K562 (cell line): ENCODE results near the gene WIPF2. TPM values are rescaled to one million over a fixed set of nuclear protein-coding genes. Genes with fewer than 3 reads are reported as not detected.

Experiments used
- ATAC-seq: fragments of 200-7000 bp; cut with Tn5 transposase; 3 replicates; pipeline ENCODE4 v1.9.1; 2020; ENCODE audit warnings: moderate library complexity
- BruUV-seq: library from RNA; stranded (reverse); fragments of 400-500 nt; replicated peaks from 2 replicates; lab custom pipeline; 2021; lab: Mats Ljungman, UMichigan
- CTCF ChIA-PET: fragments of 300-600 bp; formaldehyde crosslinking; extraction: SDS; loops from one replicate; lab custom pipeline; 2021; ENCODE audit warnings: low intra/inter-chr PET ratio; lab: Yijun Ruan, JAX
- POLR2A ChIA-PET: fragments of 300-600, 350-650 bp; sonication (Branson Sonifier 250); formaldehyde crosslinking; extraction: SDS; loops from one replicate; lab custom pipeline; 2021; ENCODE audit warnings: antibody characterized with exemption, inconsistent platforms; lab: Yijun Ruan, JAX
- DNase-seq, 4 experiments: peaks; one replicate each; pipeline versions ENCODE4 v3.0.0 to v3.0.0-alpha.2; 2011 to 2018; ENCODE audit warnings: low spot score in 3 of 4, mixed read lengths in 3 of 4; ENCODE audit errors: extremely low read depth in 1 of 4
- FAIRE-seq: peaks from 2 replicates; lab custom pipeline; 2011; peaks lifted over from hg19 to GRCh38; lab: Jason Lieb, UNC
- H2AFZ ChIP-seq: 2 replicates; pipeline ENCODE4 v1.6.0; 2011; ENCODE audit warnings: low read depth, low read length, control low read depth, inconsistent platforms
- H3K27ac ChIP-seq: fragments of 200-600 bp; 3 replicates; pipeline ENCODE4 v1.8.0; 2011; ENCODE audit warnings: low read depth, mild to moderate bottlenecking, control low read depth, inconsistent platforms, low read length, moderate library complexity, mixed read lengths; ENCODE audit errors: extremely low read depth
- H3K27me3 ChIP-seq, 2 experiments: fragments of 300-600 bp in 1 of 2; 2 replicates in 1 of 2; 3 replicates in 1 of 2; pipeline versions ENCODE4 v1.6.0 to v1.8.0; 2011; ENCODE audit warnings: inconsistent platforms in 2 of 2, low read length in 2 of 2, mild to moderate bottlenecking in 1 of 2, mixed read lengths in 1 of 2, moderate library complexity in 1 of 2; ENCODE audit not compliant: control insufficient read depth in 2 of 2, insufficient read depth in 2 of 2
- H3K36me3 ChIP-seq: fragments of 300-600 bp; 3 replicates; pipeline ENCODE4 v1.8.0; 2011; ENCODE audit warnings: mild to moderate bottlenecking, low read length, inconsistent platforms; ENCODE audit not compliant: control insufficient read depth, insufficient read depth
- H3K4me1 ChIP-seq, 2 experiments: fragments of 200-600 bp in 1 of 2; replicated peaks in 1 of 2; 2 replicates in 1 of 2; 3 replicates in 1 of 2; pipeline versions ENCODE4 v1.5.1 to v1.8.0; 2011; ENCODE audit warnings: inconsistent platforms in 2 of 2, low read length in 2 of 2, mild to moderate bottlenecking in 1 of 2, mixed read lengths in 1 of 2, moderate library complexity in 1 of 2; ENCODE audit not compliant: control insufficient read depth in 2 of 2, insufficient read depth in 2 of 2
- H3K4me2 ChIP-seq: 2 replicates; pipeline ENCODE4 v1.6.1; 2011; ENCODE audit warnings: low read length, control low read depth, inconsistent platforms, mixed read lengths; ENCODE audit not compliant: insufficient read depth
- H3K4me3 ChIP-seq: fragments of 200-600 bp; sonication (generic), shearing (Covaris generic); 2 replicates; pipeline ENCODE4 v1.5.1; 2016; ENCODE audit warnings: control low read depth, inconsistent platforms
- H3K79me2 ChIP-seq: fragments of 200-600 bp; 3 replicates; pipeline ENCODE4 v1.8.0; 2011; ENCODE audit warnings: low read length, inconsistent platforms; ENCODE audit not compliant: control insufficient read depth, insufficient read depth
- H3K9ac ChIP-seq, 2 experiments: 2 replicates each; pipeline versions ENCODE4 v1.6.0 to v1.6.1; 2011; ENCODE audit warnings: low read depth in 2 of 2, low read length in 2 of 2, control low read depth in 1 of 2, inconsistent platforms in 1 of 2, mild to moderate bottlenecking in 1 of 2, mixed read lengths in 1 of 2; ENCODE audit not compliant: insufficient read depth in 1 of 2
- H3K9me1 ChIP-seq: one replicate; pipeline ENCODE4 v1.6.0; 2011; ENCODE audit warnings: inconsistent platforms, mild to moderate bottlenecking, low read length, moderate library complexity; ENCODE audit not compliant: control insufficient read depth, insufficient read depth
- H3K9me3 ChIP-seq: replicated peaks from 2 replicates; pipeline ENCODE4 v1.5.1; 2011; ENCODE audit warnings: low read depth, low read length, inconsistent platforms; ENCODE audit not compliant: control insufficient read depth, insufficient read depth
- H4K20me1 ChIP-seq: replicated peaks from 2 replicates; pipeline ENCODE4 v1.6.1; 2011; ENCODE audit warnings: low read length, inconsistent platforms, mixed read lengths; ENCODE audit not compliant: control insufficient read depth, insufficient read depth
- DMBX1 ChIP-seq: fragments of 250-450 bp; sonication (Bioruptor Pico); IDR thresholded peaks from 2 replicates; pipeline ENCODE4 v1.8.0; 2022; ENCODE audit warnings: inconsistent platforms, mild to moderate bottlenecking, moderate library complexity, borderline replicate concordance
- EGR1 ChIP-seq: fragments of 450-650 bp; conservative IDR thresholded peaks from 2 replicates; pipeline ENCODE4 v1.6.1; 2017; ENCODE audit warnings: mild to moderate bottlenecking
- EP300 ChIP-seq: IDR thresholded peaks from 2 replicates; pipeline ENCODE4 v1.6.1; 2012; ENCODE audit warnings: low read length, improper control_type of control experiment
- ESRRB ChIP-seq: fragments of 250-450 bp; sonication (Bioruptor Pico); IDR thresholded peaks from 2 replicates; pipeline ENCODE4 v1.5.0; 2020; ENCODE audit warnings: mild to moderate bottlenecking, moderate library complexity, borderline replicate concordance
- FOXM1 ChIP-seq, 2 experiments: fragments of 450-650 bp in 1 of 2; sonication (generic) in 1 of 2; formaldehyde crosslinking in 1 of 2; IDR thresholded peaks; 2 replicates each; pipeline versions ENCODE4 v1.6.1 to v1.9.0; 2017 to 2022; ENCODE audit warnings: low read depth in 2 of 2, mild to moderate bottlenecking in 2 of 2, missing genetic modification reagents in 1 of 2, moderate library complexity in 1 of 2
- MTA1 ChIP-seq: fragments of 450-650 bp; IDR thresholded peaks from 2 replicates; pipeline ENCODE4 v1.6.1; 2017; ENCODE audit warnings: borderline replicate concordance
- WGBS: fragments of 100-300 bp; shearing (Covaris generic); methylation state at CpG from one replicate; pipeline ENCODE4 v1.1.6; 2016; ENCODE audit warnings: low coverage, mixed read lengths; ENCODE audit not compliant: insufficient coverage; ENCODE audit errors: missing lambda C conversion rate; 5-methylcytosine and 5-hydroxymethylcytosine counted together
- in situ Hi-C: fragments of 300-500 bp; cut with MboI; formaldehyde crosslinking; loops from 4 replicates; pipeline ENCODE4 v1.15.0; 2018; ENCODE audit warnings: inconsistent platforms, mixed read lengths
- intact Hi-C: fragments of 100-400 bp; cut with micrococcal nuclease; formaldehyde crosslinking; loops from 2 replicates; pipeline ENCODE4 v1.14.2; 2022
- polyA plus RNA-seq, 8 experiments: library from polyadenylated mRNA; depleted of rRNA in 4 of 8; stranded (reverse) in 5 of 8; unstranded in 3 of 8; fragments of >200 nt; fragmentation: Nextera tagmentation in 2 of 8; fragmentation: Illumina TruSeq in 1 of 8; extraction: Ambion mirVana in 2 of 8; extraction: Trizol in 1 of 8; gene quantifications; 2 replicates each; pipeline versions ENCODE4 v1.2.1 to v1.2.3, GENCODE V29; 2011 to 2014; ENCODE audit warnings: inconsistent platforms in 1 of 8, missing spikeins in 1 of 8
- total RNA-seq, 7 experiments: library from RNA; depleted of rRNA in 6 of 7; stranded (reverse); fragments of >200 nt in 6 of 7; fragmentation: Illumina TruSeq in 2 of 7; extraction: Trizol in 2 of 7; gene quantifications; 2 replicates each; pipeline versions ENCODE4 v1.2.1 to v1.2.3, GENCODE V29; 2011 to 2021; ENCODE audit warnings: low replicate concordance in 1 of 7
- TF ChIP-seq, protein P1 (sequence below): sonication (generic); formaldehyde crosslinking; IDR thresholded peaks from 2 replicates; pipeline ENCODE4 v1.9.0; 2022; ENCODE audit warnings: mild to moderate bottlenecking, missing genetic modification reagents

The WIPF2 gene
- total and polyA plus RNA-seq, 9 of the 15 experiments (the other 6 are each of a cell fraction or from before 2014, with no cell fraction given), result 3.6 to 15.0 (median 5.3) TPM

DNA sequence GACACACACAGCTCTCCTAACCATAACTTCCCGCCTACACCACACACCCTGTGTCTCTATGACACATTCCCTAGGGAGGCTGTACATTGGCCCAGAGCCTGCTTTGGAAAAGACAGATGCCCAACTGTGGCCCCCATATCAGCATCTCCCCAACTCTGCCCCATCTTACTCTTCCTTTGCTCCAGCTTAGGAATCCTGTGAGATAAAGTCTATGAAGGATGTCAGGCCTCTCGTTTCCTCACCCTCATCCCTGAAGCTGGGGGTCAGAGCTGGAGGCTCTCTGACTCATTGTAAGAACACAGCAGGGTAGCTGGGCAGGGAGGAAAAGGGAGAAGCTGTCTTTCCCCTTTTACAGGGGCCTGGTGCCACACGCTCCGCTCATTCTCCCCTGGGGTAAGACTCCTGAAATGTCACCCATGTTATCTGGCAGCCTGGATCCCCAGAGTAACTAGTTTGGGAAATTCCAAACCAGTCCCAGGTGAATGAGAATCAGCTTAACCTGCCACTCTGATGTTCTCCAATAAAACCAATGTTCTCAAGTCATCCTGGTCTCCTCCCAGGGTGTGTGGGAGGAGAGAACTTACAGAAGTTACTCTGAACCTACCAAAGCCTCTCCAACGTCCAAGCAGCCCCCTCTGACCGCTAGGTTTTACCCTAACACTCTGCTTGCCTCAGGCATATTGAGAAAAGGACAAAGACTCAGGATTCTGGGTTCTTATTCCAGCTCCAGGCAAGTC lies 39.0 kb upstream of the WIPF2 start:
- H3K9me1 ChIP-seq, result peaks cover 5% of the 10 kb centered on the region
- no peak overlapping the region for H3K4me3 ChIP-seq
- in situ Hi-C loops, result no loop called here
- peaks cover 10% of the 10 kb centered on the region; the same call in 2 of the 3 replicates for H3K36me3 ChIP-seq
- POLR2A ChIA-PET, result interaction anchor here (0.6 to 1.6 kb wide), 8 partner anchors 8 to 105 kb away, joined by 3 to 7 read pairs (median 4); no protein-coding TSS in a partner anchor
- peak overlapping the region in 1 of 2 experiments; percentile 75; a peak in 1 of 4 replicates for H3K9ac ChIP-seq
- no peak overlapping the region for H3K27ac ChIP-seq
- no peaks in the 10 kb centered on the region for H3K9me3 ChIP-seq
- intact Hi-C loops, result no loop called here
- TSS peak; percentile 27 for BruUV-seq
- H3K79me2 ChIP-seq, result no peaks in the 10 kb centered on the region
- no peaks in the 10 kb centered on the region for H4K20me1 ChIP-seq
- FAIRE-seq, result peak; percentile 81
- no peak overlapping the region for H3K4me2 ChIP-seq
- TF ChIP-seq EGR1 (0 out of 2 replicates have a peak, but pooled peaks have one; percentile 16), MTA1 (no peak)
- TF ChIP-seq, all 486 proteins: peak for 1
- 58% methylated on average over 6 of the region's 6 CpGs for WGBS
- DNase-seq (no peak), ATAC-seq (no peak)
- no peak overlapping the region for H2AFZ ChIP-seq
- no peaks in the 10 kb centered on the region for H3K27me3 ChIP-seq
- CTCF ChIA-PET, result no interaction called here
- H3K4me1 ChIP-seq, result peaks cover 10 to 28% of the 10 kb centered on the region in 2 experiments; a peak in 4 of 5 replicates

DNA sequence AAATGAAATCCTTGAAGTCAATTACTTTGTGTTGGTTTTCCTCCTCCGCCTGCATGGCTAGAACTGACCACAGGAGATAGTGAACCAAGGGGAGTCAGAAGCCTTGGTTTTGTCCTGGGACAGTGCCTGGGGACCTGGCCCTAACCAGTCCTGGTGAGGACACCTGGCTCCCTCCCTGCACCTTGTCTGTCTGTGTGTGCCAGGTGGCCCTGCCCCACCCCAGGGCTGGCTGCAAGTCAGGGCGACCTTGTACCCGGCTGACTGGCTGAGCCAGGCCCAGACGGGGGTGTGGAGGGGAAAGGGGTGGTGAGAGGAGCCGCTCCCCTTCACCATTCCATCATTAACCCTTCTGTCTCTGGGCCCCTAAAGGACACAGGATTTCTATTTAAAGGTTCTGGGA lies 38.4 kb upstream of the WIPF2 start:
- peaks cover 5% of the 10 kb centered on the region for H3K9me1 ChIP-seq
- ChIA-PET POLR2A (interaction anchor here (0.8 to 1.6 kb wide), 4 partner anchors 7 to 28 kb away, joined by 3 to 7 read pairs (median 4); no protein-coding TSS in a partner anchor), CTCF (no interaction called here)
- no peaks in the 10 kb centered on the region for H3K9me3 ChIP-seq
- no TSS peak for BruUV-seq
- FAIRE-seq (no peak), ATAC-seq (no peak), DNase-seq (no peak)
- no peak overlapping the region for H3K4me3 ChIP-seq
- in situ Hi-C loops, result no loop called here
- WGBS, result 52% methylated on average over 5 of the region's 5 CpGs
- H3K4me1 ChIP-seq, result peaks cover 10 to 28% of the 10 kb centered on the region in 2 experiments; a peak in 4 of 5 replicates
- no peak overlapping the region for H3K27ac ChIP-seq
- H3K36me3 ChIP-seq, result peaks cover 10% of the 10 kb centered on the region; the same call in 2 of the 3 replicates
- no peak overlapping the region for H3K4me2 ChIP-seq
- H4K20me1 ChIP-seq, result no peaks in the 10 kb centered on the region
- TF ChIP-seq EGR1 (no peak), EP300 (no peak), ESRRB (CRISPR knock-in tag) (no peak), FOXM1 (IDR thresholded peaks at IDR 0.05; ENCODE audit: low read depth) (no peak), FOXM1 (CRISPR knock-in tag; IDR thresholded peaks at IDR 0.05; ENCODE audit: low read depth) (no peak), DMBX1 (CRISPR knock-in tag) (no peak)
- TF ChIP-seq, protein P1, sequence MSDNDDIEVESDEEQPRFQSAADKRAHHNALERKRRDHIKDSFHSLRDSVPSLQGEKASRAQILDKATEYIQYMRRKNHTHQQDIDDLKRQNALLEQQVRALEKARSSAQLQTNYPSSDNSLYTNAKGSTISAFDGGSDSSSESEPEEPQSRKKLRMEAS (CRISPR knock-in tag), result no peak
- intact Hi-C loops, result no loop called here
- H2AFZ ChIP-seq, result no peak overlapping the region
- no peaks in the 10 kb centered on the region for H3K79me2 ChIP-seq
- no peaks in the 10 kb centered on the region for H3K27me3 ChIP-seq
- H3K9ac ChIP-seq, result peak overlapping the region in 1 of 2 experiments; percentile 38; a peak in 1 of 4 replicates
